Measurements from ENCODE around the gene CASK. TPM values are rescaled to one million over a fixed set of nuclear protein-coding genes. Genes with fewer than 3 reads are reported as not detected.

The CASK gene
- total RNA-seq, 6 donors from 2014 or later: 25.1 to 61.6 (median 35.3) TPM

- ATAC-seq (ENCODE audit: low FRiP score in 2 of 2): no peak
- TF ChIP-seq POLR2AphosphoS5 (IDR thresholded peaks at IDR 0.05): no peak
- no peak for TF ChIP-seq POLR2A (IDR thresholded peaks at IDR 0.05)
- no peak for TF ChIP-seq CTCF (IDR thresholded peaks at IDR 0.05)
- no peak for TF ChIP-seq EP300 (IDR thresholded peaks at IDR 0.05)
- Histone ChIP-seq H3K4me3 (no peak overlapping the region), H3K4me1 (no peaks in the 10 kb centered on the region), H3K27me3 (no peaks in the 10 kb centered on the region), H3K9me3 (no peaks in the 10 kb centered on the region), H3K27ac (no peak overlapping the region), H3K36me3 (no peaks in the 10 kb centered on the region)
- DNase-seq: no peak
Observed at GRCh38 chrX:41827886-41828285, 95.5 kb downstream of the CASK start.

- DNase-seq: no peak
- H3K27me3 ChIP-seq: no peaks in the 10 kb centered on the region
- no peak overlapping the region for H3K27ac ChIP-seq
- ATAC-seq (ENCODE audit: low FRiP score in 2 of 2): no peak
- H3K4me1 ChIP-seq: no peaks in the 10 kb centered on the region
- H3K9me3 ChIP-seq: no peaks in the 10 kb centered on the region
- TF ChIP-seq EP300 (IDR thresholded peaks at IDR 0.05): no peak
- no peak for TF ChIP-seq POLR2AphosphoS5 (IDR thresholded peaks at IDR 0.05)
- no peak for TF ChIP-seq POLR2A (IDR thresholded peaks at IDR 0.05)
- no peak for TF ChIP-seq CTCF (IDR thresholded peaks at IDR 0.05)
- WGBS, 2 donors: 53 to 64% methylated on average over 2 of the region's 2 CpGs
- no peak overlapping the region for H3K4me3 ChIP-seq
- no peaks in the 10 kb centered on the region for H3K36me3 ChIP-seq
Observed at GRCh38 chrX:41825796-41826195, 97.6 kb downstream of the CASK start.

- Histone ChIP-seq H3K27ac (no peak overlapping the region), H3K9me3 (no peaks in the 10 kb centered on the region), H3K4me1 (no peaks in the 10 kb centered on the region), H3K4me3 (no peak overlapping the region), H3K27me3 (no peaks in the 10 kb centered on the region), H3K36me3 (no peaks in the 10 kb centered on the region)
- TF ChIP-seq POLR2AphosphoS5 (IDR thresholded peaks at IDR 0.05) (no peak), EP300 (IDR thresholded peaks at IDR 0.05) (no peak), POLR2A (IDR thresholded peaks at IDR 0.05) (no peak), CTCF (IDR thresholded peaks at IDR 0.05) (no peak)
- DNase-seq (no peak), ATAC-seq (ENCODE audit: low FRiP score in 2 of 2) (no peak)
- WGBS, 2 donors: 64 to 79% methylated on average over 2 to 3 of the region's 3 CpGs
Observed at GRCh38 chrX:41824551-41824950, 98.8 kb downstream of the CASK start.

GRCh38 chrX:41823402-41823801 is 100.0 kb downstream of the CASK start:
- no peaks in the 10 kb centered on the region for H3K27me3 ChIP-seq
- TF ChIP-seq EP300 (IDR thresholded peaks at IDR 0.05) (no peak), POLR2A (IDR thresholded peaks at IDR 0.05) (no peak), POLR2AphosphoS5 (IDR thresholded peaks at IDR 0.05) (no peak), CTCF (IDR thresholded peaks at IDR 0.05) (no peak)
- WGBS, 2 donors: 77 to 79% methylated on average over 3 to 4 of the region's 4 CpGs
- DNase-seq (no peak), ATAC-seq (ENCODE audit: low FRiP score in 2 of 2) (no peak)
- H3K27ac ChIP-seq: no peak overlapping the region
- no peaks in the 10 kb centered on the region for H3K4me1 ChIP-seq
- H3K4me3 ChIP-seq: no peak overlapping the region
- no peaks in the 10 kb centered on the region for H3K36me3 ChIP-seq
- H3K9me3 ChIP-seq: no peaks in the 10 kb centered on the region

- 75 to 82% methylated on average over 2 of the region's 2 CpGs for WGBS, 2 donors
- H3K27me3 ChIP-seq: no peaks in the 10 kb centered on the region
- no peak overlapping the region for H3K27ac ChIP-seq
- no peak overlapping the region for H3K4me3 ChIP-seq
- H3K36me3 ChIP-seq: no peaks in the 10 kb centered on the region
- H3K4me1 ChIP-seq: no peaks in the 10 kb centered on the region
- no peak for DNase-seq
- no peaks in the 10 kb centered on the region for H3K9me3 ChIP-seq
- no peak for ATAC-seq (ENCODE audit: low FRiP score in 2 of 2)
- no peak for TF ChIP-seq CTCF (IDR thresholded peaks at IDR 0.05)
- no peak for TF ChIP-seq POLR2AphosphoS5 (IDR thresholded peaks at IDR 0.05)
- no peak for TF ChIP-seq EP300 (IDR thresholded peaks at IDR 0.05)
Observed at GRCh38 chrX:41822892-41823291, 100.5 kb downstream of the CASK start.

All from upper lobe of left lung (tissue), 6 donors.